Peyer's patch (tissue), 4 donors: ENCODE data around the gene RIC3. TPM values are rescaled to one million over a fixed set of nuclear protein-coding genes. Genes with fewer than 3 reads are reported as not detected.

ENCODE experiments used
- DNase-seq, 3 donors: peaks; one replicate each; pipeline ENCODE4 v3.0.0-alpha.2; 2017 to 2019
- H3K27ac ChIP-seq, 4 donors: fragments of 200-600 bp; sonication (generic); one replicate each; pipeline ENCODE4 v1.5.1; 2016 to 2019
- H3K27me3 ChIP-seq, 2 donors: fragments of 200-600 bp; sonication (generic); one replicate each; pipeline ENCODE4 v1.5.1; 2019
- H3K36me3 ChIP-seq, 3 donors: fragments of 200-600 bp; sonication (generic); one replicate each; pipeline ENCODE4 v1.5.1; 2016 to 2019
- H3K4me1 ChIP-seq, 4 donors: fragments of 200-600 bp; sonication (generic); one replicate each; pipeline ENCODE4 v1.5.1; 2016 to 2019
- H3K4me3 ChIP-seq, 4 donors: fragments of 200-600 bp; sonication (generic); 1 replicate in 3 of 4; 2 replicates in 1 of 4; pipeline ENCODE4 v1.5.1; 2016 to 2019; ENCODE audit warnings: mild to moderate bottlenecking in 1 of 4
- H3K9me3 ChIP-seq, 4 donors: fragments of 200-600 bp; sonication (generic); one replicate each; pipeline ENCODE4 v1.5.1; 2016 to 2019; ENCODE audit warnings: mild to moderate bottlenecking in 1 of 4
- POLR2A ChIP-seq, 2 donors: fragments of 450-650 bp; IDR thresholded peaks; one replicate each; pipeline ENCODE4 v1.5.1; 2017; ENCODE audit warnings: antibody characterized with exemption in 2 of 2, mild to moderate bottlenecking in 2 of 2, moderate library complexity in 2 of 2
- total RNA-seq, 4 donors: library from RNA; depleted of rRNA; stranded (reverse); fragments of >200 nt; gene quantifications; one replicate each; pipeline ENCODE4 v1.1.0, GENCODE V29; 2016
- TF ChIP-seq, protein P1 (sequence below), 6 experiments: fragments of 450-650 bp in 4 of 6; fragments of 200-600 bp in 2 of 6; sonication (generic) in 1 of 6; IDR thresholded peaks; one replicate each; pipeline ENCODE4 v1.5.1; 2017 to 2019; ENCODE audit warnings: antibody characterized with exemption in 6 of 6, mild to moderate bottlenecking in 3 of 6, moderate library complexity in 1 of 6

The RIC3 gene
- total RNA-seq, 4 donors from 2014 or later: 2.8 to 26.4 (median 4.9) TPM

GRCh38 chr11:8126649-8127289, 42.1 kb downstream of the RIC3 start:
- Histone ChIP-seq H3K27me3 (no peaks in the 10 kb centered on the region), H3K9me3 (no peaks in the 10 kb centered on the region), H3K4me3 (no peak overlapping the region), H3K36me3 (no peaks in the 10 kb centered on the region), H3K27ac (no peak overlapping the region), H3K4me1 (no peaks in the 10 kb centered on the region)
- no peak for TF ChIP-seq POLR2A (IDR thresholded peaks at IDR 0.05)
- TF ChIP-seq, protein P1, sequence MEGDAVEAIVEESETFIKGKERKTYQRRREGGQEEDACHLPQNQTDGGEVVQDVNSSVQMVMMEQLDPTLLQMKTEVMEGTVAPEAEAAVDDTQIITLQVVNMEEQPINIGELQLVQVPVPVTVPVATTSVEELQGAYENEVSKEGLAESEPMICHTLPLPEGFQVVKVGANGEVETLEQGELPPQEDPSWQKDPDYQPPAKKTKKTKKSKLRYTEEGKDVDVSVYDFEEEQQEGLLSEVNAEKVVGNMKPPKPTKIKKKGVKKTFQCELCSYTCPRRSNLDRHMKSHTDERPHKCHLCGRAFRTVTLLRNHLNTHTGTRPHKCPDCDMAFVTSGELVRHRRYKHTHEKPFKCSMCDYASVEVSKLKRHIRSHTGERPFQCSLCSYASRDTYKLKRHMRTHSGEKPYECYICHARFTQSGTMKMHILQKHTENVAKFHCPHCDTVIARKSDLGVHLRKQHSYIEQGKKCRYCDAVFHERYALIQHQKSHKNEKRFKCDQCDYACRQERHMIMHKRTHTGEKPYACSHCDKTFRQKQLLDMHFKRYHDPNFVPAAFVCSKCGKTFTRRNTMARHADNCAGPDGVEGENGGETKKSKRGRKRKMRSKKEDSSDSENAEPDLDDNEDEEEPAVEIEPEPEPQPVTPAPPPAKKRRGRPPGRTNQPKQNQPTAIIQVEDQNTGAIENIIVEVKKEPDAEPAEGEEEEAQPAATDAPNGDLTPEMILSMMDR (IDR thresholded peaks at IDR 0.05): no peak
- DNase-seq: no peak

- no peaks in the 10 kb centered on the region for H3K4me1 ChIP-seq
- no peaks in the 10 kb centered on the region for H3K36me3 ChIP-seq
- H3K27ac ChIP-seq: no peak overlapping the region
- TF ChIP-seq POLR2A (IDR thresholded peaks at IDR 0.05): no peak
- TF ChIP-seq, protein P1 (IDR thresholded peaks at IDR 0.05): no peak
- no peaks in the 10 kb centered on the region for H3K27me3 ChIP-seq
- no peaks in the 10 kb centered on the region for H3K9me3 ChIP-seq
- H3K4me3 ChIP-seq: no peak overlapping the region
- DNase-seq: no peak
Measured at GRCh38 chr11:8122173-8122764, 46.6 kb downstream of the RIC3 start.

DNA sequence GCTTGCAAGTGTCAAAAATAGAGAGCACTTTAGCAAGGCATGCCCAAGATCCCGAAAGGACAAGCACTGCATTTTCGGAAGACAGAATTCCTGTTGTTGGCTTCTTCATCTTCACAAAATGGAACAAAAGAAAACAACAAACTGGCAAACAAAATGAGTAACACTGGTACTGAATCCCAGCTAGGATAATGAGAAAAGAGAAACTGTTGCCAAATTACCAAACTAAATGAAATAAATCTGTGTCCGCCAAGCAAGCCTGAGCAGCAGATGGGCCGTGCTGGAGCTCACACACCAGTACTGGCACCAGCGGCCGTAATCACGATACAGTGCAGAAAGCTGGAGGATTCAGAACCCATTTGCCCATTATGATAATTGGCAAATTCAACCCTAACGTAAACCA, 57.2 kb downstream of the RIC3 start:
- DNase-seq: no peak
- H3K36me3 ChIP-seq: no peaks in the 10 kb centered on the region
- no peak overlapping the region for H3K27ac ChIP-seq
- no peaks in the 10 kb centered on the region for H3K27me3 ChIP-seq
- no peaks in the 10 kb centered on the region for H3K4me1 ChIP-seq
- TF ChIP-seq, protein P1 (IDR thresholded peaks at IDR 0.05): no peak
- no peak for TF ChIP-seq POLR2A (IDR thresholded peaks at IDR 0.05)
- no peaks in the 10 kb centered on the region for H3K9me3 ChIP-seq
- no peak overlapping the region for H3K4me3 ChIP-seq

DNA sequence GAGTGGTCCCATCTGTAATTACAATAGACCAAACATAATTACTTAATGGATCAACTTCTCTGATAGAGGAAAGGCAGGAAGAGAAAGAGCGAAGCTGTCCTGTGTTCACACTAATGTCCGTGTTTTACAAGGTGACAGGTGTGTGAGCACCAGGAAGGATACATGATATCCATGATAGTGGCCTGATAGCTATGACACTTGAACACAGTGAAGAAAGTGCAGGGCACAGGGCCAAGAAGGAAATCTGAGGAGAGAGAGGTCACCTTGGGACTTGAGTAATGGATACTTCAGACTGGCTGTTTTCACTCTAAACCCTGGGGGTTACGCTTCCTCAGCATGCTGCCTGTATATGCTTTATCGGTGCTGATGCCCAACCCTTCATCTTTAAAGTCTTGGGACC, 58.4 kb downstream of the RIC3 start:
- TF ChIP-seq POLR2A (IDR thresholded peaks at IDR 0.05): no peak
- TF ChIP-seq, protein P1 (IDR thresholded peaks at IDR 0.05): no peak
- DNase-seq: no peak
- Histone ChIP-seq H3K27ac (peak overlapping the region in 1 of 4 donors; percentile 39), H3K4me1 (no peaks in the 10 kb centered on the region), H3K27me3 (no peaks in the 10 kb centered on the region), H3K4me3 (no peak overlapping the region), H3K36me3 (no peaks in the 10 kb centered on the region), H3K9me3 (no peaks in the 10 kb centered on the region)

DNA sequence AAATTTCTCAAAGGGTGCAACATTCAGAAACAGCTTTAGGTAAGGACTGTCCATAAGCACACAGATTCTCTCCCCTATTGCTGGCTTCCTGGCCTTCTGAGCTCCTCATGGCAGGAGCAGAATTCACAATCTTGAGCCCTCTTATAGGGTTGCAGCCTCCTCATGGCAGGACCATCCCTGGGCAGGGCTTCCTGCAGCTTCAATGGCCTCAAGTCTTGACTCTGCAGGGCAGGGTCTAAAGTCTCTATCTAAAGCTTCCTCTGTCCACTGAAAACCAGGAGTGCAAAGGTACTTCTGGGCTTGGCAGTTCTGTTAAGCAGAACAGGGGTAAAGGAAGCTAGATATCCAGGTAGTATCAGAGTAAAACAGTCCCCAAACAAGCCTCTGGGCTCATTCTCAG, 59.1 kb downstream of the RIC3 start:
- H3K27me3 ChIP-seq: no peaks in the 10 kb centered on the region
- TF ChIP-seq, protein P1 (IDR thresholded peaks at IDR 0.05): no peak
- TF ChIP-seq POLR2A (IDR thresholded peaks at IDR 0.05): no peak
- H3K27ac ChIP-seq: peak overlapping the region in 1 of 4 donors; percentile 39
- H3K4me3 ChIP-seq: no peak overlapping the region
- H3K9me3 ChIP-seq: no peaks in the 10 kb centered on the region
- no peak for DNase-seq
- no peaks in the 10 kb centered on the region for H3K36me3 ChIP-seq
- no peaks in the 10 kb centered on the region for H3K4me1 ChIP-seq
